Duodenal mucosa (tissue), 2 donors: ENCODE measurements around the gene LRCOL1.

Experiments
- H3K27ac ChIP-seq: one replicate; pipeline ENCODE4 v1.7.0; 2013; ENCODE audit warnings: low read depth, low read length
- H3K27me3 ChIP-seq, 2 donors: one replicate each; pipeline ENCODE4 v1.7.0; 2013; ENCODE audit warnings: low read length in 2 of 2, control low read depth in 1 of 2; ENCODE audit not compliant: insufficient read depth in 2 of 2, control insufficient read depth in 1 of 2
- H3K36me3 ChIP-seq, 2 donors: one replicate each; pipeline ENCODE4 v1.7.0; 2013; ENCODE audit warnings: low read length in 2 of 2, control low read depth in 1 of 2; ENCODE audit not compliant: insufficient read depth in 2 of 2, control insufficient read depth in 1 of 2
- H3K4me1 ChIP-seq, 2 donors: one replicate each; pipeline ENCODE4 v1.7.0; 2013; ENCODE audit warnings: low read length in 2 of 2, control low read depth in 1 of 2; ENCODE audit not compliant: insufficient read depth in 2 of 2, control insufficient read depth in 1 of 2
- H3K4me3 ChIP-seq, 2 donors: one replicate each; pipeline ENCODE4 v1.7.0; 2013; ENCODE audit warnings: low read length in 2 of 2, low read depth in 1 of 2
- H3K9ac ChIP-seq, 2 donors: one replicate each; pipeline ENCODE4 v1.7.0; 2013; ENCODE audit warnings: low read length in 2 of 2, low read depth in 1 of 2
- H3K9me3 ChIP-seq, 2 donors: one replicate each; pipeline ENCODE4 v1.7.0; 2013; ENCODE audit warnings: low read length in 2 of 2, control low read depth in 1 of 2; ENCODE audit not compliant: control insufficient read depth in 1 of 2

The LRCOL1 gene

DNA sequence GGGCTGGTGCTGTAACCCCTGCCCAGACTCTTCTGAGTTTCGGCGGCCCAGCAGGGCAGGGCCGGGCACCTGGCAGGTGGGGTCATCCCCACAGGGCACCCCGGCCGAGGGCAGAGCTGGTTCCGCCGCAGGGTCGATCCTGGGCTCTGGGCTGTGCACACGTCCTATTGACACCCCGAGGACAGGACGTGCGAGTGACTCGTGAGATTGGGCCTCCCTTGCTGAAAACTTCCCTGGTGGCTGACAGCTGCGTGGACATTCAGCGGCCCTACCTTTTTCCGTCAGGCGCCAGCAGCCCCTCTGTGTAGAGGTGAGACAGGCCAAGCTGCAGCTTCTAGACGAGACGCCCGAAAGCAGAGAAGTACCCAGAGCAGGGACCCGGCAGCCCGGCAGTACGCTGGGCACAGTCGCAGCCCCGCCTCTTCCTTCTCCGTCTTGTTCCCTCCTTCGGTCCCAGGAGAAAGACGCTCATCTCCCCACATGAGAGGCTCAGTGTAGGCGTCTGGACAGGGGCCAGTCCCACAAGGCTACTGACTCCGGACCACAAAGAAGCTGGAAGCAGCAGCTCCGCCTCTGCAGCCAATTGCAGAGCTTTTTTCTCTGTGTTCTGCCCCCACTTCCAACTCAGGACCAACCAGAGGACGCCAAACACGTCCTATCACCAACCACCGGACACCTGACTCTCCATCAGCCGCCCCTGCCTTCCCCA lies at the start of gene LRCOL1:
TSS of gene LRCOL1 (minus strand) at position 532 of the 709 bp plus-strand sequence. CDS start 4,331 bp downstream, outside the sequence.
- Histone ChIP-seq H3K36me3 (no peaks in the 10 kb centered on the region), H3K27me3 (peaks cover 23 to 36% of the 10 kb centered on the region in 2 donors), H3K9me3 (peaks cover 4 to 6% of the 10 kb centered on the region in 2 donors), H3K9ac (no peak within 1 kb of the TSS), H3K4me3 (peak within 1 kb of the TSS; percentile 29 to 40), H3K27ac (no peak within 1 kb of the TSS), H3K4me1 (peaks cover 5 to 8% of the 10 kb centered on the region in 2 donors)

DNA sequence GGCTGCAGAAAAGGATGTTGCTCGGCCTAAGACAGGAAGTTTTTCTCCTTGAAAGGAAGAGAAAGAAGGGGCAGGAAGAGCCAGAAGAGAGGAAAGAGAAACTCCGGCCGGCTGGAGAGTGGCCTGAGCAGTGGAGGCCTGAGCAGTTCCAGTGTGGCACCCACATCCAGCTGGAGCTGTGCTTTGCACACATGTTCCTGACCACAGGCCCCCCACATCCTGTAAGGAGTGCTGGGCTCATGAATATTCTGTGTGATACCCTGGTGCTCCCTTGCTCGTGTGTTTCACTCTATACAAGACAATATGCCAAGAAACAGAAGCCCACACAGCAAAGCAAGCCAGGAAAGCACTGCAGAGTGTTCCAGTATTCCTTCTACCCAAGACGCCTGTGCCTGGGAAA lies 49.7 kb upstream of the LRCOL1 start:
- Histone ChIP-seq H3K27me3 (no peaks in the 10 kb centered on the region), H3K4me3 (no peak overlapping the region), H3K27ac (no peak overlapping the region), H3K9ac (no peak overlapping the region), H3K9me3 (no peaks in the 10 kb centered on the region), H3K36me3 (peaks cover 52 to 94% of the 10 kb centered on the region in 2 donors), H3K4me1 (no peaks in the 10 kb centered on the region)

DNA sequence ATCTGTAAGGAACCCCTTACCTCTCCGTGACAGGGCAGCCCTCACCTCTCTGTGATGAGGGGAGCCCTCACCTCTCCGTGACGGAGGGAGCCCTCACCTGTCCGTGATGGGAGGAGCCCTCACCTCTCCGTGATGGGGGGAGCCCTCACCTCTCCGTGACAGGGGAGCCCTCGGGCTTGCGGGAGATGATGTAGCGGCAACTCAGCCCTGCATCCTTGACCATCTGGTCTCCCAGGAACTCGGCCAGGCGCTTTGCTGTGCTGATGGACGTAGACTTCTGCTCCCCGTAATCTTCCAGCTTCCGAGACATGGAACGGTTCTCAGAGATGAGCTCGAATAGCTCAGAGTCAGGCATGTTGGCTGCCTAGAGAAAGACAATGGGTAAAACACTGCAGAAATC lies 48.8 kb upstream of the LRCOL1 start:
- no peaks in the 10 kb centered on the region for H3K4me1 ChIP-seq
- no peak overlapping the region for H3K9ac ChIP-seq
- peaks cover 52 to 93% of the 10 kb centered on the region in 2 donors for H3K36me3 ChIP-seq
- H3K27ac ChIP-seq, result no peak overlapping the region
- H3K4me3 ChIP-seq, result no peak overlapping the region
- H3K9me3 ChIP-seq, result no peaks in the 10 kb centered on the region
- H3K27me3 ChIP-seq, result no peaks in the 10 kb centered on the region

DNA sequence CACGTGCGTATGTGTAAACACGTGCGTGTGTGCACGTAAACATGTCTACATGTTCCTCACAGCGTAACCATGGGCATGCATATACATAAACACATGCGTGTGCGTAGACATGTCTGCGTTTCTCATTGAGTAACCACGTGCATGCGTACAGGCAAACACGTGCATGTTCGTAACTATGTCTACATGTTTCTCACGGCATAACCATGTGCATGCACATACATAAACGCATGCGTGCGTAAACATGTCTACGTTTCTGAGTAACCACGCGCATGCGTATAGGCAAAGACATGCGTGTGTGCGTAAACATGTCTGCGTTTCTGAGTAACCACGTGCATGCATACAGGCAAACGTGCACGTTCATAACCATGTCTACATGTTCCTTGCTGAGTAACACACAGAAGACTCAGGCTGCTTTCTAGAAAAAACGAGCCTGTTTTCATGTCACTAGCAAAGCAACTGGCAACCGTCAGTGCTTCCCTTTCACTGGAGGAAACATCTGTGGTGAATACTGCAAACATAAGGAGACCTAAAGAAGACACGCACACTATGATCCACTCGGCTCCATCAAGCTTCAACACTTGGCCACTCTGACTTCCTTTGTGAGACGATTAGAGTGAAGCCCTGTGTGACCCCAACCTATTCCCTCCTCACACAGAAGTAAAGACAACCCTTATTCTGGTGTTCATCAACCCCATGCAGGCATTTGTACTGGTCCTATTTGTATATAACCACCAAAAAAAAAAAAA lies 47.9 kb upstream of the LRCOL1 start:
- no peaks in the 10 kb centered on the region for H3K27me3 ChIP-seq
- H3K9me3 ChIP-seq, result no peaks in the 10 kb centered on the region
- H3K27ac ChIP-seq, result no peak overlapping the region
- H3K4me1 ChIP-seq, result no peaks in the 10 kb centered on the region
- no peak overlapping the region for H3K9ac ChIP-seq
- no peak overlapping the region for H3K4me3 ChIP-seq
- peaks cover 50 to 86% of the 10 kb centered on the region in 2 donors for H3K36me3 ChIP-seq

DNA sequence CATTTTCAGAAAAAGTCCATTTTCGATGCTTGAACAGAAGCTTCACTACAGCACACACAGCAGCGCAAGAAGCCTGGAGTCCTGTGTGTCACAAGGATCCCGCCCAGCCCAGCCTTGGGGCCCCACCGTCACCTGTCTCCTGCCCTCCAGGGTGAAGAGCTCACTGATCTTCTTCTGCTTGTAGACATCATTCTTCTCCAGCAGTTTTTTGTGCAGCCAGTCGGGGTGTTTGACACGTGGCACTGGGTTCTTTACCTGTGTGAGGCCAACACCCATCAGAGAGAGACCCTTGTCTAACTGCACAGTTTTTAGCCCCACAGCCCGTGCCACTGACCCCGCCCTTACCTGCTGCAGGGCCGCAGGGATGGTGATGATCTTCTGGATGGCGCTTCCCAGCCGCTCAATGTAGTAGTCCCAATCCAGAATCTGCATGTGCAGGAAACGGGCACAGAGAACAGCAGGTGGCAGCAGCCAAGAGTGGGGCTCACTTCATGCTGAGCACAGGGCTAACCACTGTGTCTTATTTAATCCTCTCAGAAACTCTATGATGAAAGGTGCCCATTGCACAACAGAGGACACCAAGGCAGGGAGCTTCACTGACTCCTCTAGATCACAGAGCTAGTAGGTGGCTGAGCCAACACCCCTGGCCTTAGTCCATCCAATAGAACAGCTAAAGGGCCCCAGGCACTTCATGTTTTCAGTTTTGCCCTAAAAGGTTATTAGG lies 46.8 kb upstream of the LRCOL1 start:
- Histone ChIP-seq H3K4me3 (no peak overlapping the region), H3K36me3 (peaks cover 43 to 83% of the 10 kb centered on the region in 2 donors), H3K27ac (no peak overlapping the region)

DNA sequence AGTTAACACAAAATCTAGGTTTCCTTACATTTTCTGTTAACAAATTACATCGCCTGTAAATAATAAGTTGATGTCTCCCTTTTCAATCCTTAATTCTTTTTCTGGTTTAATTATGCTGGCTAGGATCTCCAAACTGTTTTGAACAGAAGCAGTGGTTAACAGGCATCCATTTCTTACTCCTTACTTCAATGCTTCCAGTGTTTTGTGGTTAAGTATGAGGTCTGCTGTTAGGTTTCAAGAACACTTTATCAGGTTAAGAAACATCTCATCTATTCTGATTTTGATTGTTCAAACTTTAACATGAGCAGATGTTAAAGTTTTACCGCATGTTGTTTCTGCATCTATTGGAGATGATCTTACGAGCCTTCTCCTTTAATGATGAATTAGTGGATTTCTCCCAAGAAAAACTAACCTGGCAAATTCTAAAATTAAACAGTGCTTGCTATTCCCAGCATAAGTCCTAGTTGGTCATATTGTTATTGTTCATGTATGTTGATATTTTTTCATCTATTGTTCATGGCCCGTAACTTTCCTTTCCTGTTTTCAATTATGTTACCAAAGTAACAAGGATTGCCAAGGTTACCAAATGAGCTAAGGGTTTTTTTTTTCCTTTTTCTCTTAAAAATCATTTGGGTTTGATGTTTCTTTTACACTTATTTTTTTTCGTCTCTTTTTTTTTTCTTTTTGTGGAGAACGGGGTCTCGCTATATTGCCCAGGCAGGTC lies 43.3 kb upstream of the LRCOL1 start:
- Histone ChIP-seq H3K36me3 (peaks cover 23 to 65% of the 10 kb centered on the region in 2 donors), H3K27ac (no peak overlapping the region)

More for the DNA sequence above, 46.8 kb upstream of the LRCOL1 start:
- Histone ChIP-seq H3K9ac (no peak overlapping the region), H3K9me3 (no peaks in the 10 kb centered on the region), H3K4me1 (no peaks in the 10 kb centered on the region), H3K27me3 (no peaks in the 10 kb centered on the region)

DNA sequence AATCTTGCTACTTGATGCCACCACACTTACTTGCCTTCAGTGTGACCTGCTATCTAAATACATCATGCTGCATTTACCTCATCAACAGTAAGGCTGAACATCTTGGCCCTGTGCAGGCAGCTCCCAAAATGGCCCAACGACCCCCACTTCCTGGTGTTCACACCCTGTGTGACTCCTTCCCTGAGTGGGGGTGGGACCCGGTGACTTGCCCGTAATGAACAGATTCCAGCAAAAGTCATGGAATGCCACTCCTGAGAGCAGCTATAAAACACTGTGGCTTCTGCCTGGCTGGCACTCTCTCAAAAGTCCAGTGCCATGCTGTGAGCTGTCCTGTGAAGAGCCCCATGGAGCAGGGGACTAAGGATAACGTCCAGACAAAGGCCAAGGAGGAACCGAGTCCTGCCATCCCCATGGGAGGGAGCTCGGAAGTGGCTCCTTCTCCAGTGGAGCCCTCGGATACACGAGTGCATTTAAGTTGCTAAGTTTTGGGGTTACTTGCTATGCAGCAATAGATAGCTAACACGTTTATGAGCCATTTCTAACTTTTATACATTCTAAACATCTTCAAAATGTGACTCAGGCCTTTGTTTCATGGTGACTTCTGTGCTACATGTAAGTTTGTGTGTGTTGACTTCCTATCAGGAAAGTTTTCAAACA lies 41.2 kb upstream of the LRCOL1 start:
- no peak overlapping the region for H3K4me3 ChIP-seq
- peaks cover 3 to 58% of the 10 kb centered on the region in 2 donors for H3K36me3 ChIP-seq
- H3K27ac ChIP-seq, result no peak overlapping the region
- no peak overlapping the region for H3K9ac ChIP-seq
- H3K4me1 ChIP-seq, result no peaks in the 10 kb centered on the region
- H3K9me3 ChIP-seq, result no peaks in the 10 kb centered on the region
- H3K27me3 ChIP-seq, result no peaks in the 10 kb centered on the region

More for the DNA sequence above, 43.3 kb upstream of the LRCOL1 start:
- H3K4me3 ChIP-seq, result no peak overlapping the region
- H3K4me1 ChIP-seq, result no peaks in the 10 kb centered on the region
- H3K27me3 ChIP-seq, result no peaks in the 10 kb centered on the region
- no peaks in the 10 kb centered on the region for H3K9me3 ChIP-seq
- H3K9ac ChIP-seq, result no peak overlapping the region

DNA sequence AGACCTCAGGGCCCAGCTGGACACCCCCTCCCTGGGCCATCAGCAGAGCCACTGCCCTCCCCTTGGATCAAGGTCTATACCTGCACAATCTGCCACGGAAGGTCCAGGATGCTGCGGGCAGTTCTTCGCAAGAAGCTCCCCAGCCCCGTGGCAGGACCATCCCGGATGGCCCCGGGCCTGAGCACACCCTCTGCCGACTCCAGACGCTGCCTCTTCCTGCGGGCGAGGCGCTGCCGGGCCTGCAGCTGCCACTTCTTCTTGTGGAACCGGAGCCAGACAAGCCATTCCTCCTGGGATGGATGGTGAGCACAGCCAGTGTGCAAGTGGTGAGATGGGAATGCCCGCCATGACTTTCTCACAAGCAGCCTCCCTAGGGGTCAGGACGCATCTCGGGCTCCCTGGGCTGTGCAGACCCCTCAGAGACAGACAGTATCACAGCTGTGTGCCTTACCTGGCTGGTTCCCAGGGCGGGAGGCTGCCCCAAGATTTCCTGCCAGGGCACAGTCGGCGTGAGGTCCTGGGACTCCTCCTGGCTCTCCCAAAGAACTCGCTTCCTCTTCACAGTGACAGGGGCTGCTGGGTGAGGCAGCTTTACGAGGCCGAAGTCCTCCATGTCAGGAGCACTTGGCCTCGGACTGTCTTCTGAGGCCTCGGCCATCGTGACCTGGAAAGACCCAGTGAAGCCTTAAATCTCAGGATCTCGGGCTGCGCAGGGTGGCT lies 39.0 kb upstream of the LRCOL1 start:
- Histone ChIP-seq H3K4me3 (no peak overlapping the region), H3K9ac (no peak overlapping the region), H3K27me3 (no peaks in the 10 kb centered on the region), H3K9me3 (no peaks in the 10 kb centered on the region), H3K4me1 (no peaks in the 10 kb centered on the region), H3K36me3 (peaks cover 6 to 49% of the 10 kb centered on the region in 2 donors), H3K27ac (no peak overlapping the region)

DNA sequence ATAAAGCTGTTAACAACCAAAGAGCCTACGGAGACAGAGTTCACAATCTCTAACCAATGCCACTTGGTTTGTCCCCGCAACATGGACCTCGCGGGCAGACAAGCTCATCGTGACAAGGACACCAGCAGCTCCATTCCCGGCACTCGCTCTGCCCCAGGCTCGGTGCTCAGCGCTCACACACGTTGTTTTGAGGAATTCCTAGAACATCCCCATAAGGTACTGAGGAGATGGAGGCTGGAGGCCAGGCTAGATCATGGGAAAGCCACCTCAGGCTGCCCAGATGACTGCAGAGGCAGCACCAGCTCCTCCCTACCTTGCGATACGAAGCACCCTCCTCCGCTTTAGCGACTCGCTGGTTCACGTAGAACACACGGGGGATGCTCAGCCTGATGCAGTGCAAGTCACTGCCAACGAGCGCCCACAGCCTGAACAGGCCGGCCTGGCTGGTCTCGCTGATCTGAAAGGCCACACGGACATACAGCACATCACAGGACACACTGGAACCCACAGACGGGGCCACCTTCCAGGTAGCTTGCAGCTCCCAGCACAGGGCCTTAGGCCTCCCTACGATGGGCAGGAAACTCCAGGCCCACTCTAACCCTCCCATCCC lies 38.3 kb upstream of the LRCOL1 start:
- H3K27ac ChIP-seq, result no peak overlapping the region
- H3K27me3 ChIP-seq, result no peaks in the 10 kb centered on the region
- H3K4me3 ChIP-seq, result no peak overlapping the region
- peaks cover 6 to 49% of the 10 kb centered on the region in 2 donors for H3K36me3 ChIP-seq
- H3K9me3 ChIP-seq, result no peaks in the 10 kb centered on the region
- H3K9ac ChIP-seq, result no peak overlapping the region
- no peaks in the 10 kb centered on the region for H3K4me1 ChIP-seq
